ENCODE data around the gene RDH8. TPM values are rescaled to one million over a fixed set of nuclear protein-coding genes. Genes with fewer than 3 reads are reported as not detected.

The RDH8 gene
- total RNA-seq, 1 experiment from 2014 or later: not detected

- CTCF ChIA-PET: interaction anchor here (0.5 to 0.6 kb wide), 2 partner anchors 225 to 243 kb away, joined by 4 to 8 read pairs; no protein-coding TSS in a partner anchor
- Histone ChIP-seq H3K4me1 (ENCODE audit: control insufficient read depth, insufficient read depth, low read length) (peaks cover 5% of the 10 kb centered on the region; the same call in 1 of the 2 replicates), H3K27ac (ENCODE audit: low read length) (no peak overlapping the region), H3K4me3 (ENCODE audit: low read depth in 2 of 2, low read length in 2 of 2) (no peak overlapping the region), H3K36me3 (ENCODE audit: control insufficient read depth, insufficient read depth, low read length) (no peaks in the 10 kb centered on the region), H3K27me3 (ENCODE audit: control insufficient read depth, insufficient read depth, low read length) (no peaks in the 10 kb centered on the region), H3K9me3 (ENCODE audit: control insufficient read depth, insufficient read depth, low read depth, low read length) (no peaks in the 10 kb centered on the region)
- no peak for TF ChIP-seq TCF7L2 (IDR thresholded peaks at IDR 0.05; ENCODE audit: low read depth, low read length)
- in situ Hi-C loops (cut with HindIII; ENCODE audit: low pct_unique_long_range_greater_than_20kb, low sequenced_read_pairs): no loop called here
- DNase-seq (ENCODE audit: low read depth, low spot score): no peak
- ATAC-seq: no peak
- POLR2A ChIA-PET: no interaction called here
- intact Hi-C loops (cut with micrococcal nuclease; ENCODE audit: unreplicated experiment): no loop called here
- no TSS peak for BruUV-seq (replicated peaks)
Measured at GRCh38 chr19:10033614-10034013, 20.3 kb downstream of the RDH8 start.

GRCh38 chr19:10036601-10037071 is 23.4 kb downstream of the RDH8 start:
- ChIA-PET CTCF (no interaction called here), POLR2A (no interaction called here)
- in situ Hi-C loops (cut with HindIII; ENCODE audit: low pct_unique_long_range_greater_than_20kb, low sequenced_read_pairs): no loop called here
- Histone ChIP-seq H3K27ac (ENCODE audit: low read length) (no peak overlapping the region), H3K36me3 (ENCODE audit: control insufficient read depth, insufficient read depth, low read length) (no peaks in the 10 kb centered on the region), H3K4me3 (ENCODE audit: low read depth in 2 of 2, low read length in 2 of 2) (no peak overlapping the region), H3K9me3 (ENCODE audit: control insufficient read depth, insufficient read depth, low read depth, low read length) (no peaks in the 10 kb centered on the region), H3K4me1 (ENCODE audit: control insufficient read depth, insufficient read depth, low read length) (peaks cover 5% of the 10 kb centered on the region; the same call in 1 of the 2 replicates), H3K27me3 (ENCODE audit: control insufficient read depth, insufficient read depth, low read length) (no peaks in the 10 kb centered on the region)
- intact Hi-C loops (cut with micrococcal nuclease; ENCODE audit: unreplicated experiment): no loop called here
- TF ChIP-seq POLR2AphosphoS5 (IDR thresholded peaks at IDR 0.05; ENCODE audit: low read depth, low read length): no peak
- BruUV-seq (replicated peaks): no TSS peak
- DNase-seq (ENCODE audit: low read depth, low spot score) (no peak), ATAC-seq (no peak)

GRCh38 chr19:10037367-10037766 is 24.1 kb downstream of the RDH8 start:
- Histone ChIP-seq H3K36me3 (ENCODE audit: control insufficient read depth, insufficient read depth, low read length) (no peaks in the 10 kb centered on the region), H3K4me1 (ENCODE audit: control insufficient read depth, insufficient read depth, low read length) (peaks cover 5% of the 10 kb centered on the region; the same call in 1 of the 2 replicates), H3K27ac (ENCODE audit: low read length) (no peak overlapping the region), H3K4me3 (ENCODE audit: low read depth in 2 of 2, low read length in 2 of 2) (no peak overlapping the region), H3K27me3 (ENCODE audit: control insufficient read depth, insufficient read depth, low read length) (no peaks in the 10 kb centered on the region), H3K9me3 (ENCODE audit: control insufficient read depth, insufficient read depth, low read depth, low read length) (no peaks in the 10 kb centered on the region)
- in situ Hi-C loops (cut with HindIII; ENCODE audit: low pct_unique_long_range_greater_than_20kb, low sequenced_read_pairs): no loop called here
- CTCF ChIA-PET: no interaction called here
- no TSS peak for BruUV-seq (replicated peaks)
- ATAC-seq: no peak
- no peak for DNase-seq (ENCODE audit: low read depth, low spot score)
- TF ChIP-seq REST (IDR thresholded peaks at IDR 0.05; ENCODE audit: insufficient read depth in 1 of 2, low read depth in 2 of 2, low read length in 1 of 2): no peak
- intact Hi-C loops (cut with micrococcal nuclease; ENCODE audit: unreplicated experiment): no loop called here
- POLR2A ChIA-PET: no interaction called here

GRCh38 chr19:10037809-10038208 is 24.5 kb downstream of the RDH8 start:
- DNase-seq (ENCODE audit: low read depth, low spot score) (no peak), ATAC-seq (no peak)
- intact Hi-C loops (cut with micrococcal nuclease; ENCODE audit: unreplicated experiment) (no loop called here), in situ Hi-C loops (cut with HindIII; ENCODE audit: low pct_unique_long_range_greater_than_20kb, low sequenced_read_pairs) (no loop called here)
- H3K27ac ChIP-seq (ENCODE audit: low read length): no peak overlapping the region
- no peaks in the 10 kb centered on the region for H3K27me3 ChIP-seq (ENCODE audit: control insufficient read depth, insufficient read depth, low read length)
- H3K36me3 ChIP-seq (ENCODE audit: control insufficient read depth, insufficient read depth, low read length): no peaks in the 10 kb centered on the region
- no peak for TF ChIP-seq REST (IDR thresholded peaks at IDR 0.05; ENCODE audit: insufficient read depth in 1 of 2, low read depth in 2 of 2, low read length in 1 of 2)
- TF ChIP-seq SIN3A (IDR thresholded peaks at IDR 0.05; ENCODE audit: borderline replicate concordance, insufficient read depth, low read depth, low read length): no peak
- no peak for TF ChIP-seq TCF7L2 (IDR thresholded peaks at IDR 0.05; ENCODE audit: low read depth, low read length)
- no peak for TF ChIP-seq POLR2AphosphoS5 (IDR thresholded peaks at IDR 0.05; ENCODE audit: low read depth, low read length)
- no peak for TF ChIP-seq CTCF (IDR thresholded peaks at IDR 0.05)
- POLR2A ChIA-PET: no interaction called here
- H3K4me3 ChIP-seq (ENCODE audit: low read depth in 2 of 2, low read length in 2 of 2): no peak overlapping the region
- BruUV-seq (replicated peaks): no TSS peak
- CTCF ChIA-PET: no interaction called here
- H3K4me1 ChIP-seq (ENCODE audit: control insufficient read depth, insufficient read depth, low read length): peaks cover 5% of the 10 kb centered on the region; the same call in 1 of the 2 replicates
- H3K9me3 ChIP-seq (ENCODE audit: control insufficient read depth, insufficient read depth, low read depth, low read length): no peaks in the 10 kb centered on the region
